Stimulated activated CD4-positive, alpha-beta T cell treated with anti-CD3 and anti-CD28 coated beads, TNF-alpha, amount 100 ng/mL, for 4 hours (primary cell): Measurements from ENCODE around the gene ZNF790.

Source experiments
- DNase-seq, 3 experiments: peaks; one replicate each; pipeline ENCODE4 v3.0.0-alpha.2; 2020; ENCODE audit warnings: low read depth in 3 of 3

The ZNF790 gene

DNA sequence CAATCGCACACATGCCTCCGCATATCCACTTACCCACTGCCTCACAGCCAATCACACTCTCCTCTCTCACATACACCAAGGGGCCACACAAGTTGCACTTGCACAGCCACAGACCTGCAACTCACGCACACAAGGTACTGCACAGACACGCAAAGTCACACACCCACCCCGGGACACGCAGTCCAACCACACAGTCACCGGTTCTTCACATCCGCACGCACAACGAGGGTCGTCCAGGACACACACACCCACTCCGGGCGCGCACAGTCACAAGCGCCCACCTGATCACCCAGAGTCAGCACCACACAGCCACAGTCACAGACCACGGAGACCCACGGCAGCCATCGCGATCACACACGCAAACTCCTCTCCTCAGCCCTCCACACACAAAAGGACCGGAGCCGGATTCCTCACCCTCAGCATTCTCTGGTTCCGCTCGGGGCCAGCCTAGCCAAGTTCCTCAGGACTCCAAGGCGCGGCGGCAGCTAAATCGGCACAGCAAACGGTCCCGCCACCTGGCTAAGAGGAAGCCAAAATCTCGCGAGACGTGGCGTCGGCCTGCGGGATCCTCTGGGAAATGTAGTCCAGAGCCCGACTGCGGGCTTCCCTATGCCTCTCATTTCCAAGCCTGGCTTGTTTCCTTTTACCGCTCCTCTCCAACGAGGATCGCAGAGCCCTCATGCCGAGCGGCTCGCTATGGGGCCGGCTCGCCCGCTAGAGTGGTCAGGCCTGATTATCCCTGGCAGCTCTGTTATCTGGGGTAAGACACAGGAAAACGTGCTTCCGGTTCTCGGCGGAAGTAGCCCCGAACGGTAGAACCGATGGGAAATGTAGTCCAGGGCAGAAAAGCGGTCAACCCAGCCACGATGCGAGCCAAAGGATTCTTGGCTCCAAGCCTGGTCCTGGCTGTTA lies 65.6 kb downstream of the ZNF790 start, which contains the start of gene ZNF850:
Gene ZNF850, minus strand, starts transcription at position 497 of the 912 bp plus-strand sequence. CDS start 10,201 bp downstream, outside the sequence.
- peak; percentile 90 to 91 (median 90) for DNase-seq

DNA sequence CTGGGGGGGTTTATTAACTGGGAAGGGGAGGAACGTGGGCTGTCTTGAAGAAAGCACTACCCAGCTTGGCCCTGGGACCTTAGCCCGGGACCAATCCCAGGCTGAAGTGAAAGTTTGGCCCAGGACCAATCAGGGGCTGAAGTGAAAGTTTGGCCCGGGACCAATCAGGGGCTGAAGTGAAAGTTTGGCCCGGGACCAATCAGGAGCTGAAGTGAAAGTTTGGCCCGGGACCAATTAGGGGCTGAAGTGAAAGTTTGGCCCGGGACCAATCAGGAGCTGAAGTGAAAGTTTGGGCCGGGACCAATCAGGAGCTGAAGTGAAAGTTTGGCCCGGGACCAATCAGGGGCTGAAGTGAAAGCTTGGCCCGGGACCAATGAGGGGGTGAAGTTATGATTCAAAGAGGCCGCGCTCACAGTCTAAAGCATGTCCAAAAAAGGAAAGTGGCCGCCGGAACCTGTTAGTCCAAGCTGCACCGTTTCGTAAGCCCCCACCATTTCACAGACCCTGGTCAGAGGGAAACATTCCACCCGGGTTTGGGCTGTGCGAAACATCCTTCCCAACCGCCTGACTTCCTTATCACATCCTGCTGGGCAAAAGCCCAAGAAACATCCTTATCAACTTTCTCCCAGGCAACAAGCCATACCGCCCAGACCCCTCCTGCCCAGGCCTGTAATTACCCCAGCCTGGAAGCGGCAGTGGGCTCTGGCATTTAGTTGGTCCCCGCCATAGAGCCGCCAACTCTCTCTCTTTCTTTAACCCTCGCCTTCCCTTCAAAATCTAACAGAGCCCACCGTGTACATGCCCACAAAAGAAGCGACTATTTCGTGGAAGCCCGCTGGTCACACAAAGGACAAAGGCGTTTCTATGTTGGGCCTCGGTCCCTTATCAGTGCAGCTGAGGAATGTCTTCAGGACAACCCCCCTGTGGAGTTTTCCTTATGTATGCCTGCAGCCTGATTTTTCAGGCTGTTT lies 66.6 kb downstream of the ZNF790 start:
- DNase-seq: no peak
